Right lobe of liver (tissue), 4 donors: ENCODE data around the gene HNRNPA3.

Experiments
- POLR2A ChIP-seq: fragments of 450-650 bp; IDR thresholded peaks from one replicate; pipeline ENCODE4 v1.6.1; 2017; ENCODE audit warnings: antibody characterized with exemption, mild to moderate bottlenecking
- TF ChIP-seq, protein P1 (sequence below), 4 donors: fragments of 200-600 bp in 3 of 4; fragments of 450-650 bp in 1 of 4; IDR thresholded peaks; one replicate each; pipeline versions ENCODE4 v1.5.1 to v1.8.0; 2016 to 2022; ENCODE audit warnings: antibody characterized with exemption in 4 of 4, mild to moderate bottlenecking in 2 of 4
- donor health status: DM: no; HTN: no; CAD: no.
- donor health status: DM: no; HTN: no; CAD: no.
- donor health status: DM: no; HTN: yes; CAD: no.

GRCh38 chr2:177192788-177193187, 19.8 kb upstream of the HNRNPA3 start:
- TF ChIP-seq, protein P1, sequence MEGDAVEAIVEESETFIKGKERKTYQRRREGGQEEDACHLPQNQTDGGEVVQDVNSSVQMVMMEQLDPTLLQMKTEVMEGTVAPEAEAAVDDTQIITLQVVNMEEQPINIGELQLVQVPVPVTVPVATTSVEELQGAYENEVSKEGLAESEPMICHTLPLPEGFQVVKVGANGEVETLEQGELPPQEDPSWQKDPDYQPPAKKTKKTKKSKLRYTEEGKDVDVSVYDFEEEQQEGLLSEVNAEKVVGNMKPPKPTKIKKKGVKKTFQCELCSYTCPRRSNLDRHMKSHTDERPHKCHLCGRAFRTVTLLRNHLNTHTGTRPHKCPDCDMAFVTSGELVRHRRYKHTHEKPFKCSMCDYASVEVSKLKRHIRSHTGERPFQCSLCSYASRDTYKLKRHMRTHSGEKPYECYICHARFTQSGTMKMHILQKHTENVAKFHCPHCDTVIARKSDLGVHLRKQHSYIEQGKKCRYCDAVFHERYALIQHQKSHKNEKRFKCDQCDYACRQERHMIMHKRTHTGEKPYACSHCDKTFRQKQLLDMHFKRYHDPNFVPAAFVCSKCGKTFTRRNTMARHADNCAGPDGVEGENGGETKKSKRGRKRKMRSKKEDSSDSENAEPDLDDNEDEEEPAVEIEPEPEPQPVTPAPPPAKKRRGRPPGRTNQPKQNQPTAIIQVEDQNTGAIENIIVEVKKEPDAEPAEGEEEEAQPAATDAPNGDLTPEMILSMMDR (IDR thresholded peaks at IDR 0.05), result no peak
- no peak for TF ChIP-seq POLR2A
